ENCODE measurements around the gene TBX4. TPM values are rescaled to one million over a fixed set of nuclear protein-coding genes. Genes with fewer than 3 reads are reported as not detected.

Gene TBX4
- polyA plus RNA-seq, 3 donors, result not detected

DNA sequence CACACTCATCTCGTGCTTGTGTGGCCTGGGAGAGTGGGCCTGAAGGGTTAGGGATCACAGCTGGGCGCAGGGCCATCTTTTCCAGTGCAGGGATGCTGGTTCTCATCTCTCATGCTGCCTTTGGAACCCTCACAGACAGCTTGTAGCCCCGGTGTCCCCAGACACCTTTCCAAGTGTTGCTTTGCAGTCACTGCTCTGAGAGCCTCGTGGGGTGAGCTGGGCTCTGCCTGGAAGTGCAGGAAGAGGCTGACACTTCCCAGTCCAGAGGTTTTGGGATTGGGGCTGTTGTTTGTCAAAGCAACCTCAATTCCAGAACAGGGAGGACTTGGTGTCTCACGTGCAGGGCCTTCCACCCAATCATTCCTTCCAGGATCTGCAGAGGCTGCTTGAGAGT, 28.2 kb downstream of the TBX4 start:
- no peaks in the 10 kb centered on the region for H3K4me1 Mint-ChIP-seq
- no peaks in the 10 kb centered on the region for H3K36me3 ChIP-seq (replicated peaks in 1 of 2; ENCODE audit: control insufficient read depth in 1 of 2, insufficient read depth in 2 of 2, low read length in 2 of 2)
- no peaks in the 10 kb centered on the region for H3K4me1 ChIP-seq (ENCODE audit: control insufficient read depth in 1 of 2, insufficient read depth in 2 of 2, low read length in 2 of 2)
- no peaks in the 10 kb centered on the region for H3K27me3 ChIP-seq (ENCODE audit: control insufficient read depth in 2 of 2, insufficient read depth in 2 of 2, low read length in 2 of 2)
- H3K4me3 ChIP-seq (replicated peaks in 1 of 3; ENCODE audit: low read depth in 2 of 3, low read length in 3 of 3), result no peak overlapping the region
- no peak overlapping the region for H2AFZ ChIP-seq (ENCODE audit: insufficient read depth, low read depth, low read length, poor library complexity, severe bottlenecking)
- H3K4me2 ChIP-seq (replicated peaks; ENCODE audit: extremely low read depth, low read length, poor library complexity, severe bottlenecking), result no peak overlapping the region
- no peaks in the 10 kb centered on the region for H3K36me3 Mint-ChIP-seq
- no peaks in the 10 kb centered on the region for H3K9me3 ChIP-seq (replicated peaks in 1 of 2; ENCODE audit: control insufficient read depth in 1 of 2, insufficient read depth in 1 of 2, low read length in 2 of 2)
- no peak overlapping the region for H3K4me3 Mint-ChIP-seq
- no peak for DNase-seq
- 86% methylated on average over 2 of the region's 5 CpGs for WGBS (ENCODE audit: insufficient coverage)
- H3K79me2 ChIP-seq (ENCODE audit: insufficient read depth, low read length), result no peaks in the 10 kb centered on the region
- H3K27ac ChIP-seq (ENCODE audit: low read depth in 1 of 2, low read length in 2 of 2), result no peak overlapping the region
- H3K9me3 Mint-ChIP-seq, result peaks cover 0 to 2% (median 0%) of the 10 kb centered on the region in 7 donors
- H3K9ac ChIP-seq (ENCODE audit: insufficient read depth, low read length, poor library complexity, severe bottlenecking), result no peak overlapping the region
- no peaks in the 10 kb centered on the region for H4K20me1 ChIP-seq (ENCODE audit: insufficient read depth, low read length)
- intact Hi-C loops (cut with micrococcal nuclease), result no loop called here
- H3K27ac Mint-ChIP-seq, result no peak overlapping the region
- TF ChIP-seq, protein P1, sequence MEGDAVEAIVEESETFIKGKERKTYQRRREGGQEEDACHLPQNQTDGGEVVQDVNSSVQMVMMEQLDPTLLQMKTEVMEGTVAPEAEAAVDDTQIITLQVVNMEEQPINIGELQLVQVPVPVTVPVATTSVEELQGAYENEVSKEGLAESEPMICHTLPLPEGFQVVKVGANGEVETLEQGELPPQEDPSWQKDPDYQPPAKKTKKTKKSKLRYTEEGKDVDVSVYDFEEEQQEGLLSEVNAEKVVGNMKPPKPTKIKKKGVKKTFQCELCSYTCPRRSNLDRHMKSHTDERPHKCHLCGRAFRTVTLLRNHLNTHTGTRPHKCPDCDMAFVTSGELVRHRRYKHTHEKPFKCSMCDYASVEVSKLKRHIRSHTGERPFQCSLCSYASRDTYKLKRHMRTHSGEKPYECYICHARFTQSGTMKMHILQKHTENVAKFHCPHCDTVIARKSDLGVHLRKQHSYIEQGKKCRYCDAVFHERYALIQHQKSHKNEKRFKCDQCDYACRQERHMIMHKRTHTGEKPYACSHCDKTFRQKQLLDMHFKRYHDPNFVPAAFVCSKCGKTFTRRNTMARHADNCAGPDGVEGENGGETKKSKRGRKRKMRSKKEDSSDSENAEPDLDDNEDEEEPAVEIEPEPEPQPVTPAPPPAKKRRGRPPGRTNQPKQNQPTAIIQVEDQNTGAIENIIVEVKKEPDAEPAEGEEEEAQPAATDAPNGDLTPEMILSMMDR (IDR thresholded peaks at IDR 0.05), result no peak
- peaks cover 6 to 17% (median 8%) of the 10 kb centered on the region in 3 donors for H3K27me3 Mint-ChIP-seq (ENCODE audit: low read depth in 3 of 3)

DNA sequence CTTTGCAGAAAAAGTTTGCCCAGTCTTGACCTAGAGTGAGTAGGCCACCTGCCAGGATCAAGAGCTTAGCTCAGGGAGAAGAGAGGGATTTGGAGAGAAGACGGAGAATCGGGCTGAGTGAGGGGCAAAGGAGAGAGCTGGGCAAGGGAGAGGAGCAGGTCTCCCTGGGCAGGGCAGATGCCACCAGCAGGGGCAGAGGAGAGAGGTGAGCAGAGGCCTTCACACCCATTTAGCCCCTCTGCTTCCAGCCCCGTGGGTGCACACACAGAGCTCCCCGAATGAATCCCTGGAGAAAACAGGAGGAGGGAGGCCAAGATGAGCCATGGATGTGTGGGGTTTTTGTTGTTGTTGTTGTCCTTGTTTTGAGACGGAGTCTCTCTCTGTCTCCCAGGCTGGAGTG, 29.2 kb downstream of the TBX4 start:
- no peak overlapping the region for H3K4me3 ChIP-seq (replicated peaks in 1 of 3; ENCODE audit: low read depth in 2 of 3, low read length in 3 of 3)
- peaks cover 6 to 13% (median 6%) of the 10 kb centered on the region in 3 donors for H3K27me3 Mint-ChIP-seq (ENCODE audit: low read depth in 3 of 3)
- H3K4me2 ChIP-seq (replicated peaks; ENCODE audit: extremely low read depth, low read length, poor library complexity, severe bottlenecking), result no peak overlapping the region
- no peaks in the 10 kb centered on the region for H3K36me3 Mint-ChIP-seq
- no peaks in the 10 kb centered on the region for H3K27me3 ChIP-seq (ENCODE audit: control insufficient read depth in 2 of 2, insufficient read depth in 2 of 2, low read length in 2 of 2)
- H3K9me3 Mint-ChIP-seq, result peaks cover 0 to 2% (median 0%) of the 10 kb centered on the region in 7 donors
- H3K4me1 ChIP-seq (ENCODE audit: control insufficient read depth in 1 of 2, insufficient read depth in 2 of 2, low read length in 2 of 2), result no peaks in the 10 kb centered on the region
- H3K4me3 Mint-ChIP-seq, result no peak overlapping the region
- no peak for DNase-seq
- H3K9me3 ChIP-seq (replicated peaks in 1 of 2; ENCODE audit: control insufficient read depth in 1 of 2, insufficient read depth in 1 of 2, low read length in 2 of 2), result no peaks in the 10 kb centered on the region
- no peak overlapping the region for H3K27ac ChIP-seq (ENCODE audit: low read depth in 1 of 2, low read length in 2 of 2)
- no CpG with 5 or more reads among the region's 5 CpGs for WGBS (ENCODE audit: insufficient coverage)
- intact Hi-C loops (cut with micrococcal nuclease), result no loop called here
- H3K9ac ChIP-seq (ENCODE audit: insufficient read depth, low read length, poor library complexity, severe bottlenecking), result no peak overlapping the region
- TF ChIP-seq, protein P1 (IDR thresholded peaks at IDR 0.05), result no peak
- no peak overlapping the region for H3K27ac Mint-ChIP-seq
- no peaks in the 10 kb centered on the region for H3K4me1 Mint-ChIP-seq
- no peaks in the 10 kb centered on the region for H3K36me3 ChIP-seq (replicated peaks in 1 of 2; ENCODE audit: control insufficient read depth in 1 of 2, insufficient read depth in 2 of 2, low read length in 2 of 2)
- no peaks in the 10 kb centered on the region for H4K20me1 ChIP-seq (ENCODE audit: insufficient read depth, low read length)
- H3K79me2 ChIP-seq (ENCODE audit: insufficient read depth, low read length), result no peaks in the 10 kb centered on the region
- no peak overlapping the region for H2AFZ ChIP-seq (ENCODE audit: insufficient read depth, low read depth, low read length, poor library complexity, severe bottlenecking)
